AG04450 (cell line): ENCODE measurements around the gene C19orf67. TPM values are rescaled to one million over a fixed set of nuclear protein-coding genes. Genes with fewer than 3 reads are reported as not detected.
"Not testable (repeated sequence)": the region's sequence is repeated elsewhere in the genome, so short reads cannot be mapped to it uniquely, and the experiment has no call there.

ENCODE experiments used
- CTCF ChIA-PET: fragments of 300-600, 350-600 bp; formaldehyde crosslinking; extraction: SDS; loops from one replicate; lab custom pipeline; 2022; ENCODE audit warnings: antibody characterized with exemption, inconsistent platforms; lab: Charles Lee
- POLR2A ChIA-PET: fragments of 350-600 bp; formaldehyde crosslinking; extraction: SDS; loops from one replicate; lab custom pipeline; 2021; ENCODE audit warnings: antibody characterized with exemption, inconsistent platforms; lab: Yijun Ruan, JAX
- DNase-seq: peaks from one replicate; pipeline ENCODE4 v3.0.0-alpha.2; 2011; ENCODE audit warnings: low read depth, low spot score
- H3K27ac ChIP-seq: one replicate; pipeline ENCODE4 v1.5.1; 2012; ENCODE audit warnings: low read depth, low read length, control low read depth
- H3K27me3 ChIP-seq: one replicate; pipeline ENCODE4 v1.6.0; 2012; ENCODE audit warnings: low read length; ENCODE audit not compliant: control insufficient read depth, insufficient read depth
- H3K4me3 ChIP-seq: 2 replicates; pipeline ENCODE4 v1.5.1; 2011; ENCODE audit warnings: mild to moderate bottlenecking, low read depth, low read length, control low read depth
- H3K9me3 ChIP-seq: 2 replicates; pipeline ENCODE4 v1.5.1; 2012; ENCODE audit warnings: low read length; ENCODE audit not compliant: control insufficient read depth, insufficient read depth
- polyA plus RNA-seq: library from polyadenylated mRNA; depleted of rRNA; stranded (reverse); fragments of >200 nt; gene quantifications from 2 replicates; pipeline ENCODE4 v1.2.3, GENCODE V29; 2011; rRNA removed
- TF ChIP-seq, protein P1 (sequence below): IDR thresholded peaks from 2 replicates; pipeline ENCODE4 v1.5.1; 2011; ENCODE audit warnings: low read depth, low read length, control low read depth, inconsistent platforms

C19orf67 gene
- polyA plus RNA-seq, 1 experiment = not detected

DNA sequence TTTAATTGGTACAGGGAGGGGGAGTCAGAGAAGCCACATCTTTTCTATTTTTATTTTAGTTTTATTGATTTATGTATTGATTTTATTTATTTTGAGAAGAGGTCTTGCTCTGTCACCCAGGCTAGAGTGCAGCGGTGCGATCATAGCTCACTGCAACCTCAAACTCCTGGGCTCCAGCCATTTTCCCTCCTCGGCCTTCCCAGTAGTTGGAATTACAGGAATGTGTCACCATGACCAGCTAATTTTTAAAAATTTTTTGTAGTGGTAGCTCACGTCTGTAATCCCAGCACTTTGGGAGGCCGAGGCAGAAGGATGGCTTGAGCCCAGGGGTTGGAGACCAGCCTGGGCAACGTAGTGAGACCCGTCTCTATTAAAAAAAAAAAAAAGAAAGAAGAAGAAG lies 49.9 kb downstream of the C19orf67 start:
- no peak for DNase-seq
- ChIA-PET POLR2A (interaction anchor here (1.1 kb wide), 1 partner anchor 101 kb away, joined by 3 read pairs; no protein-coding TSS in a partner anchor), CTCF (interaction anchor here (0.5 to 1.0 kb wide), 5 partner anchors 17 to 326 kb away, joined by 3 to 5 read pairs (median 4); no protein-coding TSS in a partner anchor)
- H3K4me3 ChIP-seq = no peak overlapping the region
- no peaks in the 10 kb centered on the region for H3K9me3 ChIP-seq
- TF ChIP-seq, protein P1, sequence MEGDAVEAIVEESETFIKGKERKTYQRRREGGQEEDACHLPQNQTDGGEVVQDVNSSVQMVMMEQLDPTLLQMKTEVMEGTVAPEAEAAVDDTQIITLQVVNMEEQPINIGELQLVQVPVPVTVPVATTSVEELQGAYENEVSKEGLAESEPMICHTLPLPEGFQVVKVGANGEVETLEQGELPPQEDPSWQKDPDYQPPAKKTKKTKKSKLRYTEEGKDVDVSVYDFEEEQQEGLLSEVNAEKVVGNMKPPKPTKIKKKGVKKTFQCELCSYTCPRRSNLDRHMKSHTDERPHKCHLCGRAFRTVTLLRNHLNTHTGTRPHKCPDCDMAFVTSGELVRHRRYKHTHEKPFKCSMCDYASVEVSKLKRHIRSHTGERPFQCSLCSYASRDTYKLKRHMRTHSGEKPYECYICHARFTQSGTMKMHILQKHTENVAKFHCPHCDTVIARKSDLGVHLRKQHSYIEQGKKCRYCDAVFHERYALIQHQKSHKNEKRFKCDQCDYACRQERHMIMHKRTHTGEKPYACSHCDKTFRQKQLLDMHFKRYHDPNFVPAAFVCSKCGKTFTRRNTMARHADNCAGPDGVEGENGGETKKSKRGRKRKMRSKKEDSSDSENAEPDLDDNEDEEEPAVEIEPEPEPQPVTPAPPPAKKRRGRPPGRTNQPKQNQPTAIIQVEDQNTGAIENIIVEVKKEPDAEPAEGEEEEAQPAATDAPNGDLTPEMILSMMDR = no peak
- no peak overlapping the region for H3K27ac ChIP-seq
- peaks cover 4% of the 10 kb centered on the region for H3K27me3 ChIP-seq

DNA sequence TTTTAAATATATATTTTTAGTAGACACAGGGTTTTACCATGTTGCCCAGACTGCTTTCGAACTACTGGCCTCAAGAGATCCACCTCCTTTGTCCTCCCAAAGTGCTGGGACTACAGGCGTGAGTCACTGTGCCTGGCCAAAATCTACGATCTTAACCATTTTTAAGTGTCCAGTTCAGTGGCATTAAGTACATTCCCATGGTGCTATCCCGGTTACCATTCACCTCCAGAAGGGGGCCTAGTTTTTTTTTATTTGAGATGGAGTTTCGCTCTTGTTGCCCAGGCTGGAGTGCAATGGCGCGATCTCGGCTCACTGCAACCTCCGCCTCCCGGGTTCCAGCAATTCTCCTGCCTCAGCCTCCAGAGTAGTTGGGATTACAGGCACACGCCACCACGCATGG lies 50.4 kb downstream of the C19orf67 start:
- DNase-seq, H3K27me3 ChIP-seq, H3K27ac ChIP-seq, H3K4me3 ChIP-seq, H3K9me3 ChIP-seq: not testable (repeated sequence)
- CTCF ChIA-PET = interaction anchor here (0.5 to 1.0 kb wide), 3 partner anchors 17 to 327 kb away, joined by 3 to 4 read pairs (median 4); no protein-coding TSS in a partner anchor
- POLR2A ChIA-PET = interaction anchor here (1.1 kb wide), 1 partner anchor 102 kb away, joined by 3 read pairs; no protein-coding TSS in a partner anchor

DNA sequence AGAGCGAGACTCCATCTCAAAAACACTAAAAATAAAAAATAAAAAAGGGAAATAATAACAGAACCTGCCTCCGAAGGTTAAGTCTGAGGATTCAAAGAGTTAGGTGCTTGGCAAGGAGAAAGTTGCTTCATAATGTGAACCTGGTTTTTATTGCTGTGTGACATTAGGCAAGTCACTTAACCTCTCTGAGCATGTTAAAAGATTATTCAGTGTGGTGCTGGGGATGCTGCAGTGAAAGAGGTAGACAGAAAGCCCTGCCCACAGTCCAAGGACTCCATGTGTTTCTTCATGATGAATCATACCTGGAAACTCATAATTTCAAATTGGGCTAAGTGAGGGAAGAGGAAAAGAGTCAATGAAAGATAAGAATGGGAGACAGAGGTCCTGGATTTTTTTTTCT lies 51.6 kb downstream of the C19orf67 start:
- ChIA-PET CTCF (interaction anchor here (0.6 to 1.2 kb wide), 2 partner anchors 41 to 168 kb away, joined by 3 to 7 read pairs; no protein-coding TSS in a partner anchor), POLR2A (no interaction called here)
- Histone ChIP-seq H3K9me3 (no peaks in the 10 kb centered on the region), H3K27ac (no peak overlapping the region), H3K27me3 (peaks cover 10% of the 10 kb centered on the region), H3K4me3 (no peak overlapping the region)
- TF ChIP-seq, protein P1 = no peak
- no peak for DNase-seq

DNA sequence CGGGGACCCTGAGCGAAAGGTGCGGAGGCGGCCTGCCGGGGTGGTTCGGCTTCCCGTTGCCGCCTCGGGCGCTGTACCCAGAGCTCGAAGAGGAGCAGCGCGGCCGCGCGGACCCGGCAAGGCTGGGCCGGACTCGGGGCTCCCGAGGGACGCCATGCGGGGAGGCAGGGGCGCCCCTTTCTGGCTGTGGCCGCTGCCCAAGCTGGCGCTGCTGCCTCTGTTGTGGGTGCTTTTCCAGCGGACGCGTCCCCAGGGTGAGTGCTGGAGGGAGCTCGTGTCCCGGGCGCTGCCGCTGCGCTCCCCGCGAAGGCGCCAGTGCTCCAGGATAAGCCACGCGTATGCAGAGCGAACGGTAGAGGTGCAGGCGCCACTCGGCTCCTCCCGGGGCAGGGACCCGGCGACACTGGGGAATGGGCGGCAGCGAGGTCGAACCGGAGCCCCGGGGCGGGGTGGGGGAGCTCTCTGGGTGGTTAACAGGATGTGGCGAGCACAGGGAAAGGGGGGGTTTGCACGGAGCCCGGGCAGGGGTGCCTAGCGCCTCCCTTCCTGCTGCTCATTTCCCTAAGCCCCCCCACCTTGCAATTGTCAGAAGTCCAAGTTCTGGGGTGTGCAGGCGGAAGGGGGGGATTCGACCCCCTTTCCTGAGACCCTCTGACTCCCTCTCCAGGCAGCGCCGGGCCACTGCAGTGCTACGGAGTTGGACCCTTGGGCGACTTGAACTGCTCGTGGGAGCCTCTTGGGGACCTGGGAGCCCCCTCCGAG lies 53.7 kb downstream of the C19orf67 start, which contains the start of gene IL27RA:
TSS of gene IL27RA (plus strand) at position 44 of the 762 bp plus-strand sequence. CDS start at position 155, 111 bp downstream.
- peak within 1 kb of the TSS; percentile 73 for H3K4me3 ChIP-seq
- no peaks in the 10 kb centered on the region; the same call in 1 of the 2 replicates for H3K9me3 ChIP-seq
- no peak within 1 kb of the TSS for H3K27ac ChIP-seq
- TF ChIP-seq, protein P1 = peak; percentile 75
- POLR2A ChIA-PET = interaction anchor here (0.6 to 1.3 kb wide), 4 partner anchors 14 to 78 kb away, joined by 3 to 4 read pairs (median 4); partner anchors contain the start of gene RFX1
- CTCF ChIA-PET = interaction anchor here (0.6 to 1.4 kb wide), 9 partner anchors 8 to 116 kb away, joined by 3 to 13 read pairs (median 4); no protein-coding TSS in a partner anchor
- no peak for DNase-seq
- H3K27me3 ChIP-seq = peaks cover 20% of the 10 kb centered on the region

Other genes starting within 250 kb of the C19orf67 start
- gene NANOS3, start 208.6 kb downstream of the C19orf67 start, polyA plus RNA-seq = 0.36 and 0.37 TPM in 2 replicates
- gene BRME1, start 179.7 kb downstream of the C19orf67 start, polyA plus RNA-seq = 0.12 and 0.17 TPM in 2 replicates
- gene CC2D1A, start 179.6 kb downstream of the C19orf67 start, polyA plus RNA-seq = 5.1 and 6.7 TPM in 2 replicates
- 2.8 and 3.4 TPM in 2 replicates for gene PODNL1, start 147.4 kb downstream of the C19orf67 start, polyA plus RNA-seq
- 6.1 and 7.3 TPM in 2 replicates for gene DCAF15, start 133.3 kb downstream of the C19orf67 start, polyA plus RNA-seq
- gene RFX1, start 79.5 kb downstream of the C19orf67 start, polyA plus RNA-seq = 0.38 and 0.63 TPM in 2 replicates
- not detected in 2 replicates for gene RLN3, start 57.6 kb downstream of the C19orf67 start, polyA plus RNA-seq
- gene IL27RA, start 54.0 kb downstream of the C19orf67 start, polyA plus RNA-seq = 4.5 and 5.4 TPM in 2 replicates
- gene PALM3, start 23.7 kb downstream of the C19orf67 start, polyA plus RNA-seq = 0.43 and 0.51 TPM in 2 replicates
- gene MISP3, start 13.0 kb downstream of the C19orf67 start, polyA plus RNA-seq = 0.27 and 0.56 TPM in 2 replicates
- gene SAMD1, start 5.0 kb upstream of the C19orf67 start, polyA plus RNA-seq = 5.1 and 6.5 TPM in 2 replicates
- 17.9 and 25.1 TPM in 2 replicates for gene PRKACA, start 32.0 kb upstream of the C19orf67 start, polyA plus RNA-seq
- gene ASF1B, start 50.8 kb upstream of the C19orf67 start, polyA plus RNA-seq = 2.8 and 2.9 TPM in 2 replicates
- gene ADGRL1, start 120.4 kb upstream of the C19orf67 start, polyA plus RNA-seq = 2.0 and 2.9 TPM in 2 replicates